ENCODE measurements around the gene FKBP6. TPM values are rescaled to one million over a fixed set of nuclear protein-coding genes. Genes with fewer than 3 reads are reported as not detected.

Gene FKBP6
- total RNA-seq, 1 donor from 2014 or later = not detected

GRCh38 chr7:73363225-73364005, 35.5 kb downstream of the FKBP6 start:
- DNase-seq (ENCODE audit: low spot score, unreplicated experiment) = no peak
- H3K27me3 Mint-ChIP-seq = peaks cover 3% of the 10 kb centered on the region
- peaks cover 6% of the 10 kb centered on the region for H3K4me1 Mint-ChIP-seq (ENCODE audit: low read depth)
- no peaks in the 10 kb centered on the region for H3K36me3 Mint-ChIP-seq (ENCODE audit: insufficient read depth)
- no peak for TF ChIP-seq CTCF (IDR thresholded peaks at IDR 0.05; ENCODE audit: unreplicated experiment)
- H3K27ac Mint-ChIP-seq = no peak overlapping the region
- peaks cover 3% of the 10 kb centered on the region for H3K9me3 Mint-ChIP-seq (ENCODE audit: low read depth)
- no peak overlapping the region for H3K4me3 Mint-ChIP-seq (ENCODE audit: low read depth)

GRCh38 chr7:73364006-73364728, 36.2 kb downstream of the FKBP6 start:
- Mint-ChIP-seq H3K27me3 (peaks cover 3% of the 10 kb centered on the region), H3K4me3 (ENCODE audit: low read depth) (no peak overlapping the region), H3K4me1 (ENCODE audit: low read depth) (peaks cover 3% of the 10 kb centered on the region), H3K36me3 (ENCODE audit: insufficient read depth) (no peaks in the 10 kb centered on the region), H3K9me3 (ENCODE audit: low read depth) (peaks cover 3% of the 10 kb centered on the region), H3K27ac (no peak overlapping the region)
- DNase-seq (ENCODE audit: low spot score, unreplicated experiment) = no peak
- TF ChIP-seq CTCF (IDR thresholded peaks at IDR 0.05; ENCODE audit: unreplicated experiment) = no peak

GRCh38 chr7:73366127-73366526, 38.2 kb downstream of the FKBP6 start:
- no peak overlapping the region for H3K27ac Mint-ChIP-seq

GRCh38 chr7:73366990-73367389, 39.0 kb downstream of the FKBP6 start:
- Mint-ChIP-seq H3K4me1 (ENCODE audit: low read depth) (no peaks in the 10 kb centered on the region), H3K36me3 (ENCODE audit: insufficient read depth) (no peaks in the 10 kb centered on the region), H3K27ac (peak overlapping the region; percentile 63), H3K27me3 (peaks cover 6% of the 10 kb centered on the region), H3K9me3 (ENCODE audit: low read depth) (no peaks in the 10 kb centered on the region), H3K4me3 (ENCODE audit: low read depth) (no peak overlapping the region)
- TF ChIP-seq CTCF (IDR thresholded peaks at IDR 0.05; ENCODE audit: unreplicated experiment) = no peak
- DNase-seq (ENCODE audit: low spot score, unreplicated experiment) = no peak

More at GRCh38 chr7:73366127-73366526, 38.2 kb downstream of the FKBP6 start:
- no peaks in the 10 kb centered on the region for H3K9me3 Mint-ChIP-seq (ENCODE audit: low read depth)
- no peaks in the 10 kb centered on the region for H3K36me3 Mint-ChIP-seq (ENCODE audit: insufficient read depth)
- no peaks in the 10 kb centered on the region for H3K4me1 Mint-ChIP-seq (ENCODE audit: low read depth)
- H3K4me3 Mint-ChIP-seq (ENCODE audit: low read depth) = no peak overlapping the region
- no peak for DNase-seq (ENCODE audit: low spot score, unreplicated experiment)
- TF ChIP-seq CTCF (IDR thresholded peaks at IDR 0.05; ENCODE audit: unreplicated experiment) = no peak
- H3K27me3 Mint-ChIP-seq = peaks cover 6% of the 10 kb centered on the region

GRCh38 chr7:73369009-73369408, 41.0 kb downstream of the FKBP6 start:
- Mint-ChIP-seq H3K4me3 (ENCODE audit: low read depth) (no peak overlapping the region), H3K27me3 (peaks cover 3% of the 10 kb centered on the region), H3K36me3 (ENCODE audit: insufficient read depth) (no peaks in the 10 kb centered on the region), H3K9me3 (ENCODE audit: low read depth) (no peaks in the 10 kb centered on the region), H3K4me1 (ENCODE audit: low read depth) (no peaks in the 10 kb centered on the region), H3K27ac (no peak overlapping the region)
- DNase-seq (ENCODE audit: low spot score, unreplicated experiment) = no peak
- TF ChIP-seq CTCF (IDR thresholded peaks at IDR 0.05; ENCODE audit: unreplicated experiment) = no peak

Measured in progenitor cell of endocrine pancreas (in vitro differentiated cells).